Fibroblast of lung (primary cell): ENCODE data around the gene MAB21L3. TPM values are rescaled to one million over a fixed set of nuclear protein-coding genes. Genes with fewer than 3 reads are reported as not detected.

Experiments used
- DNase-seq, 2 donors: peaks; one replicate each; pipeline versions ENCODE4 v3.0.0 to v3.0.0-alpha.2; 2010; ENCODE audit warnings: low read depth in 2 of 2
- H2AFZ ChIP-seq: 2 replicates; pipeline ENCODE4 v1.5.1; 2012; ENCODE audit warnings: low read length, control low read depth, inconsistent platforms
- H3K27ac ChIP-seq: 2 replicates; pipeline ENCODE4 v1.5.1; 2011; ENCODE audit warnings: low read length, control low read depth; ENCODE audit not compliant: insufficient read depth
- H3K27me3 ChIP-seq: 2 replicates; pipeline ENCODE4 v1.5.1; 2011; ENCODE audit warnings: mild to moderate bottlenecking, low read length; ENCODE audit not compliant: control insufficient read depth, insufficient read depth
- H3K36me3 ChIP-seq: 2 replicates; pipeline ENCODE4 v1.5.1; 2011; ENCODE audit warnings: low read length; ENCODE audit not compliant: control insufficient read depth, insufficient read depth
- H3K4me1 ChIP-seq: 2 replicates; pipeline ENCODE4 v1.5.1; 2011; ENCODE audit warnings: low read length; ENCODE audit not compliant: control insufficient read depth, insufficient read depth; ENCODE audit errors: extremely low read depth
- H3K4me2 ChIP-seq: 2 replicates; pipeline ENCODE4 v1.5.1; 2011; ENCODE audit warnings: low read length, control low read depth; ENCODE audit not compliant: insufficient read depth; ENCODE audit errors: extremely low read depth
- H3K4me3 ChIP-seq, 4 experiments: fragments of 200-600 bp in 1 of 4; sonication (generic) in 1 of 4; replicated peaks in 1 of 4; 2 replicates each; pipeline ENCODE4 v1.5.1; 2011 to 2016; ENCODE audit warnings: low read length in 4 of 4, low read depth in 3 of 4, mild to moderate bottlenecking in 3 of 4, control low read depth in 2 of 4, inconsistent platforms in 1 of 4, mixed read lengths in 1 of 4; ENCODE audit not compliant: insufficient read depth in 1 of 4; ENCODE audit errors: control extremely low read depth in 1 of 4
- H3K79me2 ChIP-seq: 2 replicates; pipeline ENCODE4 v1.5.1; 2012; ENCODE audit warnings: mild to moderate bottlenecking, low read length, inconsistent platforms; ENCODE audit not compliant: control insufficient read depth, insufficient read depth
- H3K9ac ChIP-seq: 2 replicates; pipeline ENCODE4 v1.5.1; 2011; ENCODE audit warnings: mild to moderate bottlenecking, low read length, control low read depth; ENCODE audit not compliant: insufficient read depth
- H3K9me3 ChIP-seq: 2 replicates; pipeline ENCODE4 v1.5.1; 2012; ENCODE audit warnings: low read depth, low read length; ENCODE audit not compliant: control insufficient read depth, insufficient read depth
- H4K20me1 ChIP-seq: 2 replicates; pipeline ENCODE4 v1.5.1; 2011; ENCODE audit warnings: low read length; ENCODE audit not compliant: control insufficient read depth, insufficient read depth; ENCODE audit errors: extremely low read depth
- EZH2 ChIP-seq: IDR thresholded peaks from 2 replicates; pipeline ENCODE4 v1.5.1; 2012; ENCODE audit warnings: low read length, control low read depth, mild to moderate bottlenecking; ENCODE audit errors: missing control alignments
- polyA plus RNA-seq, 2 donors: library from polyadenylated mRNA; depleted of rRNA in 1 of 2; stranded (reverse) in 1 of 2; unstranded in 1 of 2; fragments of >200 nt; gene quantifications; 2 replicates each; pipeline ENCODE4 v1.2.1, GENCODE V29; 2011 to 2012; ENCODE audit warnings: missing spikeins in 1 of 2
- total RNA-seq: library from RNA; depleted of rRNA; stranded (reverse); fragments of >200 nt; gene quantifications from 2 replicates; pipeline ENCODE4 v1.2.1, GENCODE V29; 2014
- TF ChIP-seq, protein P1 (sequence below), 2 donors: IDR thresholded peaks in 1 of 2; conservative IDR thresholded peaks in 1 of 2; 1 replicate in 1 of 2; 2 replicates in 1 of 2; pipeline ENCODE4 v1.5.1; 2011 to 2012; ENCODE audit warnings: low read length in 2 of 2, control low read depth in 1 of 2, inconsistent platforms in 1 of 2, low read depth in 1 of 2, mild to moderate bottlenecking in 1 of 2

The MAB21L3 gene
- total and polyA plus RNA-seq, 2 donors (not counting 1 experiment from before 2014, with no cell fraction given): 0.18 to 0.66 TPM

- Histone ChIP-seq H3K27ac (no peak overlapping the region), H3K27me3 (peaks cover 6% of the 10 kb centered on the region), H2AFZ (no peak overlapping the region), H3K9ac (no peak overlapping the region), H3K4me2 (no peak overlapping the region), H3K79me2 (no peaks in the 10 kb centered on the region), H3K36me3 (no peaks in the 10 kb centered on the region), H3K4me3 (no peak overlapping the region), H3K4me1 (no peaks in the 10 kb centered on the region), H4K20me1 (no peaks in the 10 kb centered on the region), H3K9me3 (no peaks in the 10 kb centered on the region)
- TF ChIP-seq EZH2: no peak
- TF ChIP-seq, protein P1, sequence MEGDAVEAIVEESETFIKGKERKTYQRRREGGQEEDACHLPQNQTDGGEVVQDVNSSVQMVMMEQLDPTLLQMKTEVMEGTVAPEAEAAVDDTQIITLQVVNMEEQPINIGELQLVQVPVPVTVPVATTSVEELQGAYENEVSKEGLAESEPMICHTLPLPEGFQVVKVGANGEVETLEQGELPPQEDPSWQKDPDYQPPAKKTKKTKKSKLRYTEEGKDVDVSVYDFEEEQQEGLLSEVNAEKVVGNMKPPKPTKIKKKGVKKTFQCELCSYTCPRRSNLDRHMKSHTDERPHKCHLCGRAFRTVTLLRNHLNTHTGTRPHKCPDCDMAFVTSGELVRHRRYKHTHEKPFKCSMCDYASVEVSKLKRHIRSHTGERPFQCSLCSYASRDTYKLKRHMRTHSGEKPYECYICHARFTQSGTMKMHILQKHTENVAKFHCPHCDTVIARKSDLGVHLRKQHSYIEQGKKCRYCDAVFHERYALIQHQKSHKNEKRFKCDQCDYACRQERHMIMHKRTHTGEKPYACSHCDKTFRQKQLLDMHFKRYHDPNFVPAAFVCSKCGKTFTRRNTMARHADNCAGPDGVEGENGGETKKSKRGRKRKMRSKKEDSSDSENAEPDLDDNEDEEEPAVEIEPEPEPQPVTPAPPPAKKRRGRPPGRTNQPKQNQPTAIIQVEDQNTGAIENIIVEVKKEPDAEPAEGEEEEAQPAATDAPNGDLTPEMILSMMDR (conservative IDR thresholded peaks at IDR 0.05 in 1 of 2, IDR thresholded peaks at IDR 0.05 in 1 of 2; ENCODE audit: low read depth in 1 of 2, low read length in 2 of 2): no peak
- no peak for DNase-seq
Measured at GRCh38 chr1:116152950-116153691, 41.9 kb downstream of the MAB21L3 start.

- DNase-seq: no peak
- no peaks in the 10 kb centered on the region for H3K36me3 ChIP-seq
- H2AFZ ChIP-seq: no peak overlapping the region
- H3K79me2 ChIP-seq: no peaks in the 10 kb centered on the region
- peaks cover 6% of the 10 kb centered on the region for H3K27me3 ChIP-seq
- no peak for TF ChIP-seq EZH2
- TF ChIP-seq, protein P1 (conservative IDR thresholded peaks at IDR 0.05 in 1 of 2, IDR thresholded peaks at IDR 0.05 in 1 of 2; ENCODE audit: low read depth in 1 of 2, low read length in 2 of 2): no peak
- H3K4me1 ChIP-seq: no peaks in the 10 kb centered on the region
- H4K20me1 ChIP-seq: no peaks in the 10 kb centered on the region
- no peak overlapping the region for H3K27ac ChIP-seq
- H3K4me3 ChIP-seq: no peak overlapping the region
- H3K9ac ChIP-seq: no peak overlapping the region
- H3K9me3 ChIP-seq: no peaks in the 10 kb centered on the region
- no peak overlapping the region for H3K4me2 ChIP-seq
Measured at GRCh38 chr1:116153692-116154031, 42.5 kb downstream of the MAB21L3 start.

DNA sequence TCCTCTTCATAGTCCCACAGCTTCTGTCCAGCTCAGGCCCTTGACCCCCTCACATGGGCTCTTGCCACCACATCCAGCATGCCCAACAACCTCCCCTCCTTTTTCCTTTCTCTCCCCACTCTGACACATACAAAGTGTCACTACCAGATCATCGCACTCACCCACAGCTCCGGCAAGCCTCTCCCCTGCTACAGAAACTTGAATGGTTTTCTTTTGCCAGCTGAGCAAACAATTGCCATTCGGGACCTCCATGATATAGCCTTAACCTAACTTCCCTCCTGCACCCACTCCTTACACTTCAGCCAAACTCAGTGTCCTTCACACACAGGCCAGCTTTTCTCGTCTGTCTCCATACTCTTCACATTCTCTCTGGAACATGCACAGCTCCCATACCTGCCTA lies 43.3 kb downstream of the MAB21L3 start:
- no peaks in the 10 kb centered on the region for H3K79me2 ChIP-seq

More for the DNA sequence above, 43.3 kb downstream of the MAB21L3 start:
- Histone ChIP-seq H3K4me1 (no peaks in the 10 kb centered on the region), H3K27ac (no peak overlapping the region), H3K27me3 (peaks cover 8% of the 10 kb centered on the region), H3K4me3 (no peak overlapping the region), H3K4me2 (no peak overlapping the region), H2AFZ (no peak overlapping the region), H3K9me3 (no peaks in the 10 kb centered on the region), H3K9ac (no peak overlapping the region), H4K20me1 (no peaks in the 10 kb centered on the region), H3K36me3 (no peaks in the 10 kb centered on the region)
- TF ChIP-seq EZH2: no peak
- TF ChIP-seq, protein P1 (conservative IDR thresholded peaks at IDR 0.05 in 1 of 2, IDR thresholded peaks at IDR 0.05 in 1 of 2; ENCODE audit: low read depth in 1 of 2, low read length in 2 of 2): no peak
- no peak for DNase-seq
